ENCODE results near the gene SAE1. TPM values are rescaled to one million over a fixed set of nuclear protein-coding genes. Genes with fewer than 3 reads are reported as not detected.

SAE1 gene
- total and polyA plus RNA-seq, 10 of the 15 experiments (the other 5 are each of a cell fraction or from before 2014, with no cell fraction given): 62.0 to 246 (median 148) TPM

DNA sequence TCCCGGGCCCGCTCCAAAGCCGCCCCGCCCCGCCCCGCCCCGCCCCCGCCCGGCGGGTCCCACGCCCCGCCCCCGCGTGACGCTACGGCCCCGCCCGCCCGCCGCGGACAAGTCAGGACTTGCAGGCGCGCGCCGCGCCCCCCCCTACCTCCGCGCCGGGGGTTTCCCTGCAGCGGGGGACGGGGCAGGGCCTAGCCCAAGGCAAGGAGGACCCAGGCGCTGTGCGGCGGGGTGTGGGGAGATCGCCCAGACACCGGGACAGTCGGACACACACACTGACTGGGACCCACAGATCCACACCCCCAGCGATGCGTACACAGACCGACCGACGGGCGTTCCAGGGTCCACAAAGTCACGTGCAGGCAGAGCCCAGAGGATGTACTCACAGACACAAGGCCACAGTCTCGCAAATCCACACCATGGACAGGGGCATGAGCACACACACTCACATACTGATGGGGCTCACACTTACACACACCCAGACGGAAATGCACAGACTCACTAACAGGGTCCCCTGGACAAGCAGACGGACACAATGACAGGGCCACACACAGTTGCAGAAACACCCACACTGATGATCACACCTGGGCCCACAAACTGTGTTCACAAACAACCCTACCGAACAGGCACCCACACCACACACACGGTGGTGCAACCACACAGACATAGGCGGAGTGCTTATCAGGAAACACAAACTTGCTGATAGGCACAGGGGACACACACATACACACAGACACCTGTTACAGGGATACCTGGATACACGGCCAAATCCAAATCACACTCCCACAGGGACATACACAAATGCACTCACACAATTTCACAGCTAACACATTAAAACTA is 100.8 kb downstream of the SAE1 start (continued):
- TF ChIP-seq PAX8 (IDR thresholded peaks at IDR 0.05) (no peak), LARP7 (IDR thresholded peaks at IDR 0.05) (peak; percentile 64), STAT3 (IDR thresholded peaks at IDR 0.05; ENCODE audit: low read depth, low read length) (no peak), SUZ12 (IDR thresholded peaks at IDR 0.05; ENCODE audit: unreplicated experiment) (no peak), KDM1A (IDR thresholded peaks at IDR 0.05; ENCODE audit: borderline replicate concordance) (no peak), MEF2B (IDR thresholded peaks at IDR 0.05; ENCODE audit: partially characterized antibody, poor library complexity, severe bottlenecking) (peak; percentile 30), GATAD2B (conservative IDR thresholded peaks at IDR 0.05; ENCODE audit: low read depth) (peak; percentile 66), JUND (IDR thresholded peaks at IDR 0.05; ENCODE audit: low read depth, low read length) (no peak), HDAC6 (IDR thresholded peaks at IDR 0.05; ENCODE audit: unreplicated experiment) (no peak), RUNX3 (IDR thresholded peaks at IDR 0.05; ENCODE audit: low read length) (no peak; the same call in 1 of the 2 replicates), TCF3 (IDR thresholded peaks at IDR 0.05; ENCODE audit: borderline replicate concordance, insufficient read depth, low read depth, low read length) (peak; percentile 51; the same call in 1 of the 2 replicates), STAT1 (conservative IDR thresholded peaks at IDR 0.05) (no peak), EED (IDR thresholded peaks at IDR 0.05; ENCODE audit: low read depth) (0 out of 2 replicates have a peak, but pooled peaks have one; percentile 19), NR2F1 (conservative IDR thresholded peaks at IDR 0.05) (no peak)
- TF ChIP-seq, protein P1, sequence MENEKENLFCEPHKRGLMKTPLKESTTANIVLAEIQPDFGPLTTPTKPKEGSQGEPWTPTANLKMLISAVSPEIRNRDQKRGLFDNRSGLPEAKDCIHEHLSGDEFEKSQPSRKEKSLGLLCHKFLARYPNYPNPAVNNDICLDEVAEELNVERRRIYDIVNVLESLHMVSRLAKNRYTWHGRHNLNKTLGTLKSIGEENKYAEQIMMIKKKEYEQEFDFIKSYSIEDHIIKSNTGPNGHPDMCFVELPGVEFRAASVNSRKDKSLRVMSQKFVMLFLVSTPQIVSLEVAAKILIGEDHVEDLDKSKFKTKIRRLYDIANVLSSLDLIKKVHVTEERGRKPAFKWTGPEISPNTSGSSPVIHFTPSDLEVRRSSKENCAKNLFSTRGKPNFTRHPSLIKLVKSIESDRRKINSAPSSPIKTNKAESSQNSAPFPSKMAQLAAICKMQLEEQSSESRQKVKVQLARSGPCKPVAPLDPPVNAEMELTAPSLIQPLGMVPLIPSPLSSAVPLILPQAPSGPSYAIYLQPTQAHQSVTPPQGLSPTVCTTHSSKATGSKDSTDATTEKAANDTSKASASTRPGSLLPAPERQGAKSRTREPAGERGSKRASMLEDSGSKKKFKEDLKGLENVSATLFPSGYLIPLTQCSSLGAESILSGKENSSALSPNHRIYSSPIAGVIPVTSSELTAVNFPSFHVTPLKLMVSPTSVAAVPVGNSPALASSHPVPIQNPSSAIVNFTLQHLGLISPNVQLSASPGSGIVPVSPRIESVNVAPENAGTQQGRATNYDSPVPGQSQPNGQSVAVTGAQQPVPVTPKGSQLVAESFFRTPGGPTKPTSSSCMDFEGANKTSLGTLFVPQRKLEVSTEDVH (IDR thresholded peaks at IDR 0.05; ENCODE audit: low read depth, partially characterized antibody): no peak
- TF ChIP-seq, protein P2, sequence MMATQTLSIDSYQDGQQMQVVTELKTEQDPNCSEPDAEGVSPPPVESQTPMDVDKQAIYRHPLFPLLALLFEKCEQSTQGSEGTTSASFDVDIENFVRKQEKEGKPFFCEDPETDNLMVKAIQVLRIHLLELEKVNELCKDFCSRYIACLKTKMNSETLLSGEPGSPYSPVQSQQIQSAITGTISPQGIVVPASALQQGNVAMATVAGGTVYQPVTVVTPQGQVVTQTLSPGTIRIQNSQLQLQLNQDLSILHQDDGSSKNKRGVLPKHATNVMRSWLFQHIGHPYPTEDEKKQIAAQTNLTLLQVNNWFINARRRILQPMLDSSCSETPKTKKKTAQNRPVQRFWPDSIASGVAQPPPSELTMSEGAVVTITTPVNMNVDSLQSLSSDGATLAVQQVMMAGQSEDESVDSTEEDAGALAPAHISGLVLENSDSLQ (IDR thresholded peaks at IDR 0.05): 0 out of 2 replicates have a peak, but pooled peaks have one; percentile 45
- TF ChIP-seq, protein P3, sequence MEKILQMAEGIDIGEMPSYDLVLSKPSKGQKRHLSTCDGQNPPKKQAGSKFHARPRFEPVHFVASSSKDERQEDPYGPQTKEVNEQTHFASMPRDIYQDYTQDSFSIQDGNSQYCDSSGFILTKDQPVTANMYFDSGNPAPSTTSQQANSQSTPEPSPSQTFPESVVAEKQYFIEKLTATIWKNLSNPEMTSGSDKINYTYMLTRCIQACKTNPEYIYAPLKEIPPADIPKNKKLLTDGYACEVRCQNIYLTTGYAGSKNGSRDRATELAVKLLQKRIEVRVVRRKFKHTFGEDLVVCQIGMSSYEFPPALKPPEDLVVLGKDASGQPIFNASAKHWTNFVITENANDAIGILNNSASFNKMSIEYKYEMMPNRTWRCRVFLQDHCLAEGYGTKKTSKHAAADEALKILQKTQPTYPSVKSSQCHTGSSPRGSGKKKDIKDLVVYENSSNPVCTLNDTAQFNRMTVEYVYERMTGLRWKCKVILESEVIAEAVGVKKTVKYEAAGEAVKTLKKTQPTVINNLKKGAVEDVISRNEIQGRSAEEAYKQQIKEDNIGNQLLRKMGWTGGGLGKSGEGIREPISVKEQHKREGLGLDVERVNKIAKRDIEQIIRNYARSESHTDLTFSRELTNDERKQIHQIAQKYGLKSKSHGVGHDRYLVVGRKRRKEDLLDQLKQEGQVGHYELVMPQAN (conservative IDR thresholded peaks at IDR 0.05): peak; percentile 28; the same call in 1 of the 2 replicates
- TF ChIP-seq, protein P4, sequence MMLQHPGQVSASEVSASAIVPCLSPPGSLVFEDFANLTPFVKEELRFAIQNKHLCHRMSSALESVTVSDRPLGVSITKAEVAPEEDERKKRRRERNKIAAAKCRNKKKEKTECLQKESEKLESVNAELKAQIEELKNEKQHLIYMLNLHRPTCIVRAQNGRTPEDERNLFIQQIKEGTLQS (IDR thresholded peaks at IDR 0.05; ENCODE audit: borderline replicate concordance, extremely low read depth, low read depth, low read length): no peak
- TF ChIP-seq, protein P5, sequence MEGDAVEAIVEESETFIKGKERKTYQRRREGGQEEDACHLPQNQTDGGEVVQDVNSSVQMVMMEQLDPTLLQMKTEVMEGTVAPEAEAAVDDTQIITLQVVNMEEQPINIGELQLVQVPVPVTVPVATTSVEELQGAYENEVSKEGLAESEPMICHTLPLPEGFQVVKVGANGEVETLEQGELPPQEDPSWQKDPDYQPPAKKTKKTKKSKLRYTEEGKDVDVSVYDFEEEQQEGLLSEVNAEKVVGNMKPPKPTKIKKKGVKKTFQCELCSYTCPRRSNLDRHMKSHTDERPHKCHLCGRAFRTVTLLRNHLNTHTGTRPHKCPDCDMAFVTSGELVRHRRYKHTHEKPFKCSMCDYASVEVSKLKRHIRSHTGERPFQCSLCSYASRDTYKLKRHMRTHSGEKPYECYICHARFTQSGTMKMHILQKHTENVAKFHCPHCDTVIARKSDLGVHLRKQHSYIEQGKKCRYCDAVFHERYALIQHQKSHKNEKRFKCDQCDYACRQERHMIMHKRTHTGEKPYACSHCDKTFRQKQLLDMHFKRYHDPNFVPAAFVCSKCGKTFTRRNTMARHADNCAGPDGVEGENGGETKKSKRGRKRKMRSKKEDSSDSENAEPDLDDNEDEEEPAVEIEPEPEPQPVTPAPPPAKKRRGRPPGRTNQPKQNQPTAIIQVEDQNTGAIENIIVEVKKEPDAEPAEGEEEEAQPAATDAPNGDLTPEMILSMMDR (IDR thresholded peaks at IDR 0.05 in 2 of 3, conservative IDR thresholded peaks at IDR 0.05 in 1 of 3; ENCODE audit: control insufficient read depth in 2 of 3, extremely low read depth in 1 of 3, insufficient read depth in 1 of 3, low read depth in 3 of 3, low read length in 3 of 3): no peak
- TF ChIP-seq, protein P6, sequence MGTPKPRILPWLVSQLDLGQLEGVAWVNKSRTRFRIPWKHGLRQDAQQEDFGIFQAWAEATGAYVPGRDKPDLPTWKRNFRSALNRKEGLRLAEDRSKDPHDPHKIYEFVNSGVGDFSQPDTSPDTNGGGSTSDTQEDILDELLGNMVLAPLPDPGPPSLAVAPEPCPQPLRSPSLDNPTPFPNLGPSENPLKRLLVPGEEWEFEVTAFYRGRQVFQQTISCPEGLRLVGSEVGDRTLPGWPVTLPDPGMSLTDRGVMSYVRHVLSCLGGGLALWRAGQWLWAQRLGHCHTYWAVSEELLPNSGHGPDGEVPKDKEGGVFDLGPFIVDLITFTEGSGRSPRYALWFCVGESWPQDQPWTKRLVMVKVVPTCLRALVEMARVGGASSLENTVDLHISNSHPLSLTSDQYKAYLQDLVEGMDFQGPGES (IDR thresholded peaks at IDR 0.05): no peak

All from GM12878 (cell line).